ENCODE results near the gene KDM2B. TPM values are rescaled to one million over a fixed set of nuclear protein-coding genes. Genes with fewer than 3 reads are reported as not detected.

KDM2B gene
- total and polyA plus RNA-seq, 2 of the 8 experiments (the other 6 are each of a cell fraction or from before 2014, with no cell fraction given), result 111 to 162 TPM

DNA sequence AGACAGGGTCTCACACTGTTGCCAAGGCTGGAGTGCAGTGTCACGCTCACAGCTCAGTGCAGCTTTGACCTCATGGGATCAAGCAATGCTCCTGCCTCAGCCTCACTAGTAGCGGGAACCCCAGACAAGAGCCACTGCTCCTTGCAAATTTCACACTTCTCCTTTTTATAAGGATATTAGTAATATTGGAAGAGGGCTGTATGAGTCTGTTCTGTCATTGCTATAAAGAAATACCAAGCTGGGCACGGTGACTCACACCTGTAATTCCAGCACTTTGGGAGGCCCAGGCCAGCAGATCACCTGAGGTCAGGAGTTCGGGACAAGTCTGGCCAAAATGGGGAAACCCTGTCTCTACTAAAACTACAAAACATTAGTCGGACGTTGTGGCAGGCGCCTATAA, 32.6 kb upstream of the KDM2B start:
- Histone ChIP-seq H3K9me3 (ENCODE audit: insufficient read depth in 2 of 2, low read depth in 1 of 2, low read length in 1 of 2) (no peaks in the 10 kb centered on the region), H4K20me1 (replicated peaks in 1 of 2; ENCODE audit: control insufficient read depth in 1 of 2, insufficient read depth in 2 of 2, low read length in 2 of 2) (no peaks in the 10 kb centered on the region), H3K23me2 (ENCODE audit: low read depth, low read length) (no peaks in the 10 kb centered on the region), H2AFZ (ENCODE audit: low read length) (no peak overlapping the region), H2AK5ac (ENCODE audit: low read depth, low read length) (no peak overlapping the region), H3K4me1 (replicated peaks in 1 of 4; ENCODE audit: control insufficient read depth in 3 of 4, insufficient read depth in 4 of 4, low read length in 3 of 4) (peaks cover 0 to 6% (median 1%) of the 10 kb centered on the region in 4 experiments; a peak in 2 of 7 replicates), H3K4me3 (ENCODE audit: extremely low read depth in 1 of 4, insufficient read depth in 2 of 4, low read depth in 3 of 4, low read length in 4 of 4) (no peak overlapping the region), H3K79me1 (ENCODE audit: low read depth, low read length) (no peaks in the 10 kb centered on the region), H3K9ac (replicated peaks in 1 of 4; ENCODE audit: extremely low read depth in 1 of 4, low read depth in 3 of 4, low read length in 3 of 4) (no peak overlapping the region), H3K18ac (ENCODE audit: extremely low read depth, low read length) (no peak overlapping the region), H3K36me3 (ENCODE audit: control insufficient read depth in 2 of 4, insufficient read depth in 4 of 4, low read length in 3 of 4) (no peaks in the 10 kb centered on the region), H2BK120ac (replicated peaks; ENCODE audit: low read depth, low read length) (no peak overlapping the region), H3K27me3 (replicated peaks in 1 of 4; ENCODE audit: control insufficient read depth in 3 of 4, extremely low read depth in 1 of 4, insufficient read depth in 3 of 4, low read length in 3 of 4) (no peaks in the 10 kb centered on the region), H3K27ac (ENCODE audit: low read depth, low read length) (no peak overlapping the region), H3K56ac (replicated peaks; ENCODE audit: insufficient read length, low read depth, low read length) (no peak overlapping the region), H4K91ac (replicated peaks; ENCODE audit: insufficient read length, low read length) (no peak overlapping the region), H3K23ac (ENCODE audit: insufficient read length) (no peak overlapping the region), H2BK20ac (ENCODE audit: low read length) (no peak overlapping the region; the same call in 1 of the 2 replicates), H4K5ac (ENCODE audit: insufficient read length, low read depth, low read length) (no peak overlapping the region), H3K4ac (replicated peaks; ENCODE audit: insufficient read length, low read depth, low read length) (no peak overlapping the region), H2BK5ac (ENCODE audit: low read depth, low read length) (no peak overlapping the region), H2BK15ac (ENCODE audit: low read length) (no peak overlapping the region), H2BK12ac (ENCODE audit: low read depth, low read length) (no peak overlapping the region), H4K8ac (ENCODE audit: extremely low read depth, insufficient read depth, low read length) (no peak overlapping the region; the same call in 1 of the 2 replicates), H3K4me2 (ENCODE audit: insufficient read depth in 1 of 2, low read depth in 2 of 2, low read length in 2 of 2) (no peak overlapping the region), H3K14ac (ENCODE audit: insufficient read length) (no peak overlapping the region), H3K79me2 (ENCODE audit: control insufficient read depth in 1 of 2, insufficient read depth in 2 of 2, low read length in 2 of 2) (no peaks in the 10 kb centered on the region)
- DNase-seq (ENCODE audit: low read depth in 1 of 2, low spot score in 2 of 2) (no peak), FAIRE-seq (no peak)
- ChIA-PET POLR2A (ENCODE audit: partially characterized antibody) (interaction anchor here (0.6 to 6.9 kb wide), 3 partner anchors 13 to 118 kb away, joined by 5 to 104 read pairs (median 53); partner anchors contain the start of gene KDM2B), CTCF (ENCODE audit: partially characterized antibody) (interaction anchor here (1.5 to 3.4 kb wide), 3 partner anchors 10 to 14 kb away, joined by 3 to 13 read pairs (median 8); no protein-coding TSS in a partner anchor)
- 95% methylated on average over 7 of the region's 7 CpGs; no CpG with 5 or more reads in 1 of the 2 experiments for WGBS, 2 experiments (ENCODE audit: extremely low coverage in 1 of 2, insufficient coverage in 1 of 2, insufficient read length in 1 of 2, insufficient replicate concordance in 2 of 2, low coverage in 1 of 2, low lambda C conversion rate in 2 of 2, missing lambda C conversion rate in 1 of 2)
- TF ChIP-seq JUN (IDR thresholded peaks at IDR 0.05; ENCODE audit: low read depth, low read length) (no peak), ASH2L (IDR thresholded peaks at IDR 0.05; ENCODE audit: low read length) (no peak), POU5F1 (IDR thresholded peaks at IDR 0.05; ENCODE audit: low read depth, low read length) (no peak), SIN3A (conservative IDR thresholded peaks at IDR 0.05 in 1 of 2, IDR thresholded peaks at IDR 0.05 in 1 of 2; ENCODE audit: low read depth in 1 of 2, low read length in 2 of 2) (no peak), SAP30 (IDR thresholded peaks at IDR 0.05; ENCODE audit: insufficient read depth, insufficient replicate concordance, low read length) (no peak), MAX (IDR thresholded peaks at IDR 0.05) (no peak), GTF2F1 (IDR thresholded peaks at IDR 0.05; ENCODE audit: borderline replicate concordance, low read depth, low read length) (no peak), BACH1 (IDR thresholded peaks at IDR 0.05; ENCODE audit: low read length) (no peak), MAFK (IDR thresholded peaks at IDR 0.05; ENCODE audit: low read depth, low read length) (no peak)
- TF ChIP-seq, protein P1, sequence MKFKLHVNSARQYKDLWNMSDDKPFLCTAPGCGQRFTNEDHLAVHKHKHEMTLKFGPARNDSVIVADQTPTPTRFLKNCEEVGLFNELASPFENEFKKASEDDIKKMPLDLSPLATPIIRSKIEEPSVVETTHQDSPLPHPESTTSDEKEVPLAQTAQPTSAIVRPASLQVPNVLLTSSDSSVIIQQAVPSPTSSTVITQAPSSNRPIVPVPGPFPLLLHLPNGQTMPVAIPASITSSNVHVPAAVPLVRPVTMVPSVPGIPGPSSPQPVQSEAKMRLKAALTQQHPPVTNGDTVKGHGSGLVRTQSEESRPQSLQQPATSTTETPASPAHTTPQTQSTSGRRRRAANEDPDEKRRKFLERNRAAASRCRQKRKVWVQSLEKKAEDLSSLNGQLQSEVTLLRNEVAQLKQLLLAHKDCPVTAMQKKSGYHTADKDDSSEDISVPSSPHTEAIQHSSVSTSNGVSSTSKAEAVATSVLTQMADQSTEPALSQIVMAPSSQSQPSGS (IDR thresholded peaks at IDR 0.05; ENCODE audit: low read length), result no peak
